NCI-H526 treated with DMSO at 0.1 percent for 48 hours (cell line): ENCODE data around the gene RNF135.
"Not testable (repeated sequence)": the region's sequence is repeated elsewhere in the genome, so short reads cannot be mapped to it uniquely, and the experiment has no call there.

Experiments used
- DNase-seq: peaks from one replicate; lab custom pipeline; 2025; lab: John Stamatoyannopoulos, UW

The RNF135 gene, protein sequence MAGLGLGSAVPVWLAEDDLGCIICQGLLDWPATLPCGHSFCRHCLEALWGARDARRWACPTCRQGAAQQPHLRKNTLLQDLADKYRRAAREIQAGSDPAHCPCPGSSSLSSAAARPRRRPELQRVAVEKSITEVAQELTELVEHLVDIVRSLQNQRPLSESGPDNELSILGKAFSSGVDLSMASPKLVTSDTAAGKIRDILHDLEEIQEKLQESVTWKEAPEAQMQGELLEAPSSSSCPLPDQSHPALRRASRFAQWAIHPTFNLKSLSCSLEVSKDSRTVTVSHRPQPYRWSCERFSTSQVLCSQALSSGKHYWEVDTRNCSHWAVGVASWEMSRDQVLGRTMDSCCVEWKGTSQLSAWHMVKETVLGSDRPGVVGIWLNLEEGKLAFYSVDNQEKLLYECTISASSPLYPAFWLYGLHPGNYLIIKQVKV

DNA sequence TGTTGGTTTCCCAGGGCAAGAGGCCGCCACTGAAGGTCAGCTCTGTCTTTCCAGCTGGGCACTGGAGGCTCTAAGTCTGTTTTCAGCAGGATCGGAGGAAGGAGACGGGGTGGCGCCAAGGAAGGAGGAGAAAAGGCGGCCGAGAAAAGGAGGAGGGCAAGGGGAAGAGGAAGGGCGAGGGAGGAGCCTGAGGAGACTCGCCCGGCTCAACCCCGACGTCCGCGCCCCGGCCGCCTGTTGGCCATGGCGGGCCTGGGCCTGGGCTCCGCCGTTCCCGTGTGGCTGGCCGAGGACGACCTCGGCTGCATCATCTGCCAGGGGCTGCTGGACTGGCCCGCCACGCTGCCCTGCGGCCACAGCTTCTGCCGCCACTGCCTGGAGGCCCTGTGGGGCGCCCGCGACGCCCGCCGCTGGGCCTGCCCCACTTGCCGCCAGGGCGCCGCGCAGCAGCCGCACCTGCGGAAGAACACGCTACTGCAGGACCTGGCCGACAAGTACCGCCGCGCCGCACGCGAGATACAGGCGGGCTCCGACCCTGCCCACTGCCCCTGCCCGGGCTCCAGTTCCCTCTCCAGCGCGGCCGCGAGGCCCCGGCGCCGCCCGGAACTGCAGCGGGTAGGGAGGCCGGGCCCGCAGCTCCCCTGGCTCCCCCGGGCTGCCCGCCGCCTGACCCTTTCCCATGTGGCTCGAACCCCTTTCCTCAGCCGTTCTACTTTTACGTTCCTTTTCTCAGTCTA, at the start of gene RNF135:
RNF135 (plus strand) TSS at position 209 of the 737 bp plus-strand sequence; CDS start at position 244, 35 bp downstream.
- no peak for DNase-seq

- DNase-seq: peak; percentile 18
These were observed 49.2 kb upstream of the RNF135 start, which contains the start of gene ADAP2 for GRCh38 chr17:30921544-30922196. ADAP2 (plus strand) TSS chr17:30921945; CDS start chr17:30922015, 70 bp downstream.

GRCh38 chr17:30922235-30923030, 48.4 kb upstream of the RNF135 start:
- DNase-seq: no peak

- DNase-seq: no peak
These were observed 46.5 kb upstream of the RNF135 start for GRCh38 chr17:30924341-30924740.

DNA sequence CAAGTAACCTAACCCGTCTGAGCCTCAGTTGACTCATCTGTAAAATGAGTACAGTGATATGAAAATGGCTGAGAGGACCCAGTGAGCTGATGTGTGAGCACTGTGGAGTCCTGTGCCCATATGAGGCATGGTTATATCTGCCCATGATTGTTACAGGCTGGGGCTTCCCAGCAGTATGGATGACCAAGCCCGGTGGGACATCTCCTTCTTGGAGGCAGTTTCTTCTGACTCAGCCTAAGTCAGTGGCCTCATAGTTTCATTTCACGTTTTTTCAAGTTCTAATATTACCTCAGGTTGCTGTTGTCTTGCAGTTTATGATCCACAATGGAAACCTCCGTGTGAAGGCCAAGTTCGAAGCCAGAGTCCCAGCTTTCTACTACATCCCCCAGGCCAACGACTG, 44.3 kb upstream of the RNF135 start:
- no peak for DNase-seq

DNA sequence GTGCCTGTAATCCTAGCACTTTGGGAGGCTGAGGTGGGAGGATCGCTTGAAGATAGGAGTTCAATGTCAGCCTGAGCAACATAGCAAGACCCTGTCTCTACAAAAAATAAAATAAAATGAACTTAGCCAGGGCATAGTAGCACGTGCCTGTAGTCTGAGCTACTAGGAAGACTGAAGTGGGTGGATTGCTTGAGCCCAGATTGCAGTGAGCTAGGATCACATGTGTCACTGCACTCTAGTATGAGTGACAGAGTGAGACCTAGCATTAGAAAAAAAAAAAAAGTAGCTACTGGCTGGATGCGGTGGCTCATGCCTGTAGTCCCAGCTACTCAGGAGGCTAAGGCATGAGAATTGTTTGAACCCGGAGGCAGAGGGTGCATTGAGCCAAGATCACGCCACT, 43.1 kb upstream of the RNF135 start:
- DNase-seq: no peak

DNA sequence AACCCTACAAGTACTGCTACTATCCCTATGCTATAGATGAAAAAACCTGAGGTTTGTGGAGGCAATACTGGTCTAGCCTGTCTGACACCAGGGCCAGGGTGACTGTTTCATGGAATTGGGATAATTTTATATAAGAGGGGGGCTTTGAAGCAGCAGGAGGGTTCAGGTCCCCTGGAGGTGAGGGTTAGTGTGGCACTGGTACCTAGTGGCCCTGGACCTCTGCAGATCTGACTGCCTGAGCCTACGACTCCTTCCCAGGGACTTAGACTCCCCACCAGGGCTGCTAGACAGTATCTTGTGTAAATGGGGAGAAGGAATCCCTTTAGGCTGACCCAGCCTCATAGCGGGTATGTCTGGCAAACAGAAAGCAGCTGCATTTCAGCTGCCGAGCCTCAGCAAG, 42.3 kb upstream of the RNF135 start:
- DNase-seq: no peak

DNA sequence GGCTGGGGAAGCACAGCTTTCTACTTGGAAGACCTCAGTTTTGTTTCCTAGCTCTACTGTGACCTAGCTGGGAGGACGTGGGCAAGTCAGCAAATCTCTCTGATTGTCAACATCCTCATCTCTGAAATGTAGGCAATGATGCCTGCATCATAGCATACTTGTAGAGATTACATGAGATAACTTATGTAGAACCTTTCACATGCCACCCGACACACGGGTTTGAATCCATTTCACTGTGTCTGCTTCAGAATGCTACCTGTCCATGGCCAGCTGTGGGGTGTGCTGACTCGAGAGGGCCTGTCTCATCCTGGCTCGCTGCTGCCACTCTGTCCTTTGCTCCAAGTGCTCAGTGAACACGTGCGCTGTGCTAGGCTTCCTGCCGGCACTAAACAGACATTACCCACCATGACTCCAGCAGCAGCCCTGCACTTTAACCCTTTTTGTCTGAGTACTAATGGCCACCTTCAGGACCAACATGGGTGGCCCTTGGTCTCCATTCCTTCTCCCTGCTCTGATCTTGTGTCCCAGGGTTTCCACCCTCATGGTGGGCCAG, 41.7 kb upstream of the RNF135 start:
- DNase-seq: no peak

DNA sequence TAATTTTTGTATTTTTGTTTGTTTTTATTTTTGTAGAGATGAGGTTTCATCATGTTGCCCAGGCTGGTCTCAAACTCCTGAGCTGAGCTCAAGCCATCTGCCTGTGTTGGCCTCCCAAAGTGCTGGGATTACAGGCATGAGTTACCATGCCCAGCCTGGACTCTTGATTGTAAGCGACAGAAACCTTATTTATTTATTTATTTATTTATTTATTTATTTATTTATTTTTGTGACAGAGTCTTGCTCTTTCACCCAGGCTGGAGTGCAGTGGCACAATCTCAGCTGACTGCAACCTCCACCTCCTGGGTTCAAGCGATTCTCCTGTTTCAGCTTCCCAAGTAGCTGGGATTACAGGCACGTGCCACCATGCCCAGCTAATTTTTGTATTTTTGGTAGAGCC, 41.0 kb upstream of the RNF135 start:
- not testable (repeated sequence) for DNase-seq

DNA sequence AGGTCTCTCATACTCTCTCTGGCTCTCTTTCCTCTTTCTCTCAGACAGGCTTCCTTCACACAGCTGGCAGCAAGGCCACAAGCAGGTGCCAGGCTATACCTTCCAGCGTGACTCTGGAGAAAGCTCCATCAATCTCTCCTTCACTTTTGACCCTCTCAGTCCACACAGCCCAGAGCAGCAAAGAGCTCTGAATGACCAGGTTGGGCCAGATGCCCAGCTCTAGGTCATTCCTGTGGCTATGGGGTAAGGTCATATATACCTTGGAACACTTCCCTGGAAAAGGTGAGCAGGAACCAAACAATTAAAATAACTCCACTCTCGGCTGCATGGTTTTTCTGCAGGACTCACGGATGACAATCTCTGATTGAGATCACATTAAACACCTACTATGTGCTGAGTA, 40.3 kb upstream of the RNF135 start:
- DNase-seq: no peak

DNA sequence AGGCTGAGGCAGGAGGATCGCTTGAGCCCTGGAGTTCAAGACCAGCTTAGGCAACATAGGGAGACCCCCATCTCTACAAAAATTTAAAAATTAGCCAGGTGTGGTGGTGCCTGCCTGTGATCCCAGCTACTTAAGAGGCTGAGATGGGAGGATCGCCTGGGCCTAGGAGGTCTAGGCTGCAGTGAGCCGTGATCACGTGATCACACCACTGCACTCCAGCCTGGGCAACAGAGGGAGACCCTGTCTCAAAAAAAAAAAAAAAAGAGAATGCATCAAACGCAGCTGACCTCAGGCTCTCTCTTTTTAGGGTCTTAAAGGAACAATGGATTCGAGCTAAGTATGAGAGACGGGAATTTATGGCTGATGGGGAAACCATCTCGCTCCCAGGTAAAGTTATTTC, 39.3 kb upstream of the RNF135 start:
- DNase-seq: not testable (repeated sequence)

GRCh38 chr17:30933966-30934365, 36.9 kb upstream of the RNF135 start:
- DNase-seq: no peak

GRCh38 chr17:30939051-30939689, 31.7 kb upstream of the RNF135 start:
- DNase-seq: no peak

GRCh38 chr17:30942308-30943079, 28.3 kb upstream of the RNF135 start:
- DNase-seq: no peak

DNA sequence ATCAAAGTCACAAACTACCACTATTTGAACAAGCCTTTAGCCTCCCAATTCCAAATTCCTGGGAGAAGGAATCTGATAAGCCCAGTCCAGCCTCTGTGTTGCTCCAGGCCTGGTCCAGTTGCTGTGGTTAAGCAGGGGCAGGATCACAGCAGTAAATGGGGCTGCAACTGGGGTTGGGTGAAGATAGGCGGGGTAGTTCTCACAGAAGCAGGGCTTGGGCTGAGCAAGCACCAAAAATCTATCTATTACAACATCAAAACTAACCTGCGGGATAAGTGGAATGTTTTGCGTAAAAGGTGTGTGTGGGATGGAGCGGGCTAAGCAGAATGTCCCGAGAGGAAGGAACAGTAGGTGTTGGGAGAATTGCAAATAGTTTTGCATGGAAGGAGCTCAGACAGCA, 23.0 kb upstream of the RNF135 start:
- DNase-seq: no peak

DNA sequence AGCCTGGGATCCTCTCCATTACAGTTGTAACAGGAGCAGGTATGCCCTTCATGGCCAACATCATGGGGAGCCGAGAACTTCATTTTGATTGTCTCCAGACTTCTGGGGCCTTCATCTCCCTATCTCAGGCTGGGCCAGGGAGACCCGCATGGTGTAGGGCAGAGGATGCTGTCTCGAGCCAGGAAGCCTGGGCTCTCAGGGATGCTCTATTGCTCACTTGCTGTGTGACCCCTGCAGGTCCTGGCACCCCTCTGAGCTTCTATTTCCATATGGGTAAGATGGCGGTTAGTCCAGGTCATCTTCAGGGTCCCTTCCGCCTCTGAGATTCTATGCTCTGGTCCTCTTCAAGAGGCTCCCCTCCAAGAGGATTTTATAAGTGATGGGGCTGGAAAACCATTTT, 20.6 kb upstream of the RNF135 start:
- no peak for DNase-seq

GRCh38 chr17:30950669-30951399, 20.0 kb upstream of the RNF135 start:
- DNase-seq: no peak

DNA sequence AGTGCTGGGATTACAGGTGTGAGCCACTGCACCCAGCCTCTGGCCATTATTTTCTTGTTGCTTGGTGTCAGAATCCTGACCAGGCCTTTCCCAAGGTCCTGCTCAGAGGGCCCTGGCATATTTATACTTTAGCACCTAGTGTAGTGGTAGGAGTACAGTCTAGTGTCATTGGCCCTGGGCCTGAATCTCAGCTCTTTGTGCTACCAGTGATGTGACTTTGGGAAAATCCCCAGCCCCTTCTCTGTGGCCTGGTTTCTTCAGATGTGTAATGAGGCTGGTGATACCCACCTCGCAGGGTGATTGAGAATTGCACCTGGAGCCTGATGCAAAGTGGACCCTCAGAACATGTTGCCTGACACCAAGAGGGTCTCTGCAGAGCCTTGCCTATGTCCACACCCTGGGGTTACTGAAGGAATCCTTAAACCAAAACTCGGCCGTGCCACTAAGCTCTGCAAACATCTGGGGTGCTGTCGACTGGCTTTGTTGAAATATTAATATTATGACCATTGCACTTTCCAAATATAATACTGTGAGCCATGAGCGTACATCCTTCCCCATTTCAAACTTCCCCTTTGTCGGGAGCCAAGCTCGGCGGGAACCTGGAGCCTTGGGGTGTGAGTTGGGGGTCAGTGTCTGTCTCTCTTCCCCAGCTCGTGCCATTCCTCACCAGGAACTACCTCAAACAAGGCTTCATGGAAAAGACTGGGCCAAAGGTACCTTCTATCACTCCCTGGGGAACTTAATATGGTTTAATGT, 18.0 kb upstream of the RNF135 start:
- no peak for DNase-seq
